ENCODE measurements around the gene CARNS1. TPM values are rescaled to one million over a fixed set of nuclear protein-coding genes. Genes with fewer than 3 reads are reported as not detected.

CARNS1 gene
- total RNA-seq, 1 donor from 2014 or later, result 0.23 TPM

- peaks cover 8% of the 10 kb centered on the region for H4K20me1 ChIP-seq (ENCODE audit: insufficient read depth, low read length)
- H3K36me3 ChIP-seq (ENCODE audit: insufficient read depth, low read length), result no peaks in the 10 kb centered on the region
- no peak overlapping the region for H3K4me2 ChIP-seq (ENCODE audit: low read length)
- DNase-seq (ENCODE audit: low read depth), result no peak
- no peak for FAIRE-seq
- Mint-ChIP-seq H3K4me1 (ENCODE audit: low read depth, unreplicated experiment) (peaks cover 20% of the 10 kb centered on the region), H3K27ac (ENCODE audit: unreplicated experiment) (no peak overlapping the region), H3K27me3 (ENCODE audit: low read depth, unreplicated experiment) (no peaks in the 10 kb centered on the region), H3K4me3 (ENCODE audit: unreplicated experiment) (peak overlapping the region; percentile 30), H3K9me3 (ENCODE audit: unreplicated experiment) (no peaks in the 10 kb centered on the region), H3K36me3 (ENCODE audit: low read depth, unreplicated experiment) (no peaks in the 10 kb centered on the region)
- H3K79me2 ChIP-seq (ENCODE audit: insufficient read depth, low read length), result peaks cover 10% of the 10 kb centered on the region
- no peaks in the 10 kb centered on the region for H3K9me3 ChIP-seq (ENCODE audit: insufficient read depth, low read depth, low read length)
- H3K4me1 ChIP-seq (ENCODE audit: insufficient read depth, low read length), result peaks cover 17% of the 10 kb centered on the region
- H3K4me3 ChIP-seq (ENCODE audit: insufficient read depth, low read depth, low read length), result no peak overlapping the region
- no peak overlapping the region for H2AFZ ChIP-seq (ENCODE audit: low read depth, low read length)
- peaks cover 3% of the 10 kb centered on the region for H3K27me3 ChIP-seq (ENCODE audit: insufficient read depth, low read length)
- H3K27ac ChIP-seq (ENCODE audit: low read depth, low read length), result no peak overlapping the region
- no peak for TF ChIP-seq EZH2 (IDR thresholded peaks at IDR 0.05; ENCODE audit: insufficient read depth, low read length)
- no peak overlapping the region for H3K9ac ChIP-seq (ENCODE audit: low read length)
Measured at GRCh38 chr11:67387518-67387917, 28.0 kb upstream of the CARNS1 start.

GRCh38 chr11:67389477-67389876 lies 26.0 kb upstream of the CARNS1 start:
- Mint-ChIP-seq H3K4me3 (ENCODE audit: unreplicated experiment) (peak overlapping the region; percentile 75), H3K4me1 (ENCODE audit: low read depth, unreplicated experiment) (peaks cover 22% of the 10 kb centered on the region), H3K36me3 (ENCODE audit: low read depth, unreplicated experiment) (peaks cover 4% of the 10 kb centered on the region), H3K27ac (ENCODE audit: unreplicated experiment) (peak overlapping the region; percentile 12), H3K9me3 (ENCODE audit: unreplicated experiment) (no peaks in the 10 kb centered on the region), H3K27me3 (ENCODE audit: low read depth, unreplicated experiment) (no peaks in the 10 kb centered on the region)
- DNase-seq (ENCODE audit: low read depth) (no peak), FAIRE-seq (no peak)
- Histone ChIP-seq H3K36me3 (ENCODE audit: insufficient read depth, low read length) (no peaks in the 10 kb centered on the region), H3K4me3 (ENCODE audit: insufficient read depth, low read depth, low read length) (no peak overlapping the region), H3K4me1 (ENCODE audit: insufficient read depth, low read length) (peaks cover 19% of the 10 kb centered on the region), H3K27me3 (ENCODE audit: insufficient read depth, low read length) (peaks cover 3% of the 10 kb centered on the region), H3K9ac (ENCODE audit: low read length) (no peak overlapping the region), H3K4me2 (ENCODE audit: low read length) (no peak overlapping the region), H3K9me3 (ENCODE audit: insufficient read depth, low read depth, low read length) (no peaks in the 10 kb centered on the region), H4K20me1 (ENCODE audit: insufficient read depth, low read length) (peaks cover 11% of the 10 kb centered on the region), H2AFZ (ENCODE audit: low read depth, low read length) (no peak overlapping the region), H3K79me2 (ENCODE audit: insufficient read depth, low read length) (peaks cover 14% of the 10 kb centered on the region), H3K27ac (ENCODE audit: low read depth, low read length) (no peak overlapping the region)
- TF ChIP-seq CTCF (IDR thresholded peaks at IDR 0.05; ENCODE audit: insufficient read depth, low read depth, low read length), result peak; percentile 38
- TF ChIP-seq EZH2 (IDR thresholded peaks at IDR 0.05; ENCODE audit: insufficient read depth, low read length), result no peak

GRCh38 chr11:67390947-67391303 lies 24.6 kb upstream of the CARNS1 start:
- peak overlapping the region; percentile 90 for H3K4me3 Mint-ChIP-seq (ENCODE audit: unreplicated experiment)
- peak overlapping the region; percentile 72 for H3K27ac ChIP-seq (ENCODE audit: low read depth, low read length)
- H3K36me3 ChIP-seq (ENCODE audit: insufficient read depth, low read length), result no peaks in the 10 kb centered on the region
- H3K4me1 ChIP-seq (ENCODE audit: insufficient read depth, low read length), result peaks cover 10% of the 10 kb centered on the region
- TF ChIP-seq EZH2 (IDR thresholded peaks at IDR 0.05; ENCODE audit: insufficient read depth, low read length) (no peak), CTCF (IDR thresholded peaks at IDR 0.05; ENCODE audit: insufficient read depth, low read depth, low read length) (no peak)
- H3K4me1 Mint-ChIP-seq (ENCODE audit: low read depth, unreplicated experiment), result peaks cover 10% of the 10 kb centered on the region
- H2AFZ ChIP-seq (ENCODE audit: low read depth, low read length), result peak overlapping the region; percentile 91
- H3K9me3 ChIP-seq (ENCODE audit: insufficient read depth, low read depth, low read length), result no peaks in the 10 kb centered on the region
- H3K4me2 ChIP-seq (ENCODE audit: low read length), result peak overlapping the region; percentile 97
- H3K9me3 Mint-ChIP-seq (ENCODE audit: unreplicated experiment), result no peaks in the 10 kb centered on the region
- DNase-seq (ENCODE audit: low read depth) (no peak), FAIRE-seq (no peak)
- peaks cover 4% of the 10 kb centered on the region for H3K36me3 Mint-ChIP-seq (ENCODE audit: low read depth, unreplicated experiment)
- H3K4me3 ChIP-seq (ENCODE audit: insufficient read depth, low read depth, low read length), result peak overlapping the region; percentile 74
- no peaks in the 10 kb centered on the region for H3K27me3 Mint-ChIP-seq (ENCODE audit: low read depth, unreplicated experiment)
- peak overlapping the region; percentile 85 for H3K9ac ChIP-seq (ENCODE audit: low read length)
- peaks cover 11% of the 10 kb centered on the region for H4K20me1 ChIP-seq (ENCODE audit: insufficient read depth, low read length)
- no peaks in the 10 kb centered on the region for H3K27me3 ChIP-seq (ENCODE audit: insufficient read depth, low read length)
- peaks cover 14% of the 10 kb centered on the region for H3K79me2 ChIP-seq (ENCODE audit: insufficient read depth, low read length)
- peak overlapping the region; percentile 78 for H3K27ac Mint-ChIP-seq (ENCODE audit: unreplicated experiment)

All from astrocyte (in vitro differentiated cells and primary cell).